HK-2 (cell line): ENCODE results near the gene GPR87.

Experiments used
- DNase-seq: peaks from one replicate; pipeline ENCODE4 v3.0.0-alpha.2; 2018; ENCODE audit not compliant: unreplicated experiment

The GPR87 gene

GRCh38 chr3:151316267-151316991 is at the start of gene GPR87:
Gene GPR87, minus strand, starts transcription at chr3:151316820. Its CDS starts 16,720 bp downstream, at chr3:151300100.
- peak; percentile 26 for DNase-seq

GRCh38 chr3:151362751-151363174 is 46.1 kb upstream of the GPR87 start:
- no peak for DNase-seq

DNA sequence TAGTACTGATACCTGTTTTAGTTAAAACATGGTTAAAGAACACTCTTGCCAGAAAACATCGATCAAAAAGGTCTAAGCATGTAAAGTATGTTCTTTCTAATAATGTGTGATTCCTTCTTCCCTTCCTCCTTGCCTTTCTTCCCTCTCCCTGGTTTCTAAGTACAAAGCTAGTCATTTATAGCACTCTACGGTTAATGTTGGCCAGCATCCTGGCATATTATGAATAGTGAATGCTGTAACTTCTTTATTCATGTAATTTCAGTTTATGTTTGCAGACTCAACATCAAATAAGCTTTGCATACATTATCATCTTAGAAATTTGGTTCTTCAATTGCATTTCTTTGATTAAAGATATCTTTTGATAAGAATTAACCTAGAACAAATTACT is 40.8 kb upstream of the GPR87 start:
- no peak for DNase-seq

DNA sequence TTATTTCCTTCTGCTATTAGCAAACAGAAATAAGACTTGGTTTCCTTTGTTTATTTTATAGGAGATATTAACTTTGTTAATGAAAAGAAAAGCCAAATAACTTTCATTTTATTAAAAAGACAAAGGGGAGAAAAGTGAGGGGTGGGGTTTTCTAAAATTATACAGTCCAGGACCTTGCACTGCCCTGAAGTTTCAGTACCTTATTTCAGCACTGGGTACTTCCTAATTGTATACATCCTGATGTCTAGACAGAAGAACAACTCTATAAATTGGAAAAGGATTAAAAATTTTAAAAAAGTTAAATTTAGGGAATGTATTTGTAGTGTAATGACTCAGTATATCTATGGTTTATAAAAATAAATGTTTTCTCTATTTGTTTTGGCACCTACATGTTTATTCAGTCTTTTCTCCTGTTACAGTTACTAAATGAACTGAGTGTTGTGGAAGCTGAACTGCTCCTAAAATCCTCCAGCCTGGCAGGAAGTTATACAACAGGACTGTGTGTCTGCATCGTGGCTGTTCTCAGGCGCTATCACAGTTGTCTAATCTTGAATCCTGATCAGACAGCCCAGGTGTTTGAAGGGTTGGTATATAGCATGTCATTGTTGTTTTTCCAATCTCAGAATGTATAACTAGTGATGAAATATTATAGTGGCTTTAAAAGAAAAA is 40.3 kb upstream of the GPR87 start:
- DNase-seq = no peak

DNA sequence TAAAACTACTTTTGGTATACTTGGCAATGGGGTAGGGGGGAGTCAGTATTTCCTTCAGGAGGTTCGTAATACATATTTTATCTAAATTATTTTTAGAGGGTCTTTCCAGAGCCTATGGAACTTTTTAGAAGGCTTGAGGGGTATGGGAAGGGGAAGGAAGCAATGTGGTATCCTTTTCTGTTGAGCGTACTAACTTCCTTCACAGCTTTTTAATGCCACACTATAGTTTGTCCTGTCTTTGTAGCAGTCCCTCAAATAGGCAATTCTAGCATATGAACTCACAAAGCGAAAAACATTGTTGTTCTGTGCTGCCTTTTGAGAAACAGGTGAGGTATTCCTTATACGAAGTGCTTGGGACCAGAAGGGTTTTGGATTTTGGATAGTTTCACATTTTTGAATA is 35.0 kb upstream of the GPR87 start:
- no peak for DNase-seq

DNA sequence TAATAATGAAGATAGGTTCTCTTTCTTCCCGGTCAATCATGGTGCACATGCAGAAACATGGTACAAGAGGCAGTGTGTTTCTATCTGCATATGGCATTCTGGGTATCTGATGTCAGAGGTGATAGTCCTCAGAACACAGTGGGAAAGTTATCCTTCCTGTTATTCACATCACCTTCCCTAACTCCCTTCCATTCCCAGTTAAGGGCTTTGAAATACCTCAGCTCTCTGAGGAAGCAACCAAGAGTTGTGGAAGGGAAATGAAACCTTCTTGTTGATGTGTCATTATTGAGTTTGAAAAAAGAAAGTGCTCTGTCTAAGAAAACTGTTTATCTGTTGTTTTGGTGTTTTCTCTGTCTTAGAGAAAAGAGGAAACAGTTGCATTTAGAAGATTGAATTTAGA is 34.6 kb upstream of the GPR87 start:
- no peak for DNase-seq

DNA sequence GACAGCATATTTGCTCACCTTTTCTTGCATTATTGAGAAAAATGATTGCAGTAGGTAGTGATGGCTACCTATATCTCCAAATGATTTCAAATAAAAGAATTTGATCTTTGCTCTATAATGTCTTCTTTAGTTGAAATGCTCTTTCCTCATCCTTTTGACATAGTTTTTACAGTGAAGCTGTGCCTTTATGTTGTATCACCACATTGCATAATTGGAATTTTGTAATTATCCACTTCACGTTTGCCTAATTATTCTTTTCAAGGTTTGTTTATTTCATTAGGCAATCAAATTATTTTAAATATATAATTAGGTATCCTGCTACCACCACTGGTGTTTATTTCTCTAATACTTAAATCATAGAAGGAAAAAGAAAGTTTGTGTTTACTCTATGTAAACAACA is 34.0 kb upstream of the GPR87 start:
- no peak for DNase-seq

DNA sequence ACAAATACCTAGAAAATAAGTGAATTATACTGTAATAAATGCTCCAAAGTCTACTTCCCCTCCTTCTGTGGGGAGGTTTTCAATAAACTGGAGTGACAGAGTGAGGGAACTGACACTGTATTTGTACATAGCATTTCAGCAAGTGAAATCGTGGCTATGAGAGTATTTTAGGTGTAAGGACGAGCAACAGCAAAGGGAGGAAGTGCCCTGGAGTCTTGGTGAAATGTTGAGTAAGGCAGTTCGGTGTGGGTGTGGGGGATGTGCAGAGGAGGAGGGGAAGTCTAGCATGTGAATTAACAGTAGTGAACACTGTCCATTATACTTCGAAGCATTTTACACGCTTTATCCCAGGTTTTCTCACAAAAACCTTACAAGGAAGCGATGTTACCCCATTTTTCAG is 30.8 kb upstream of the GPR87 start:
- DNase-seq = no peak

- no peak for DNase-seq
Observed at GRCh38 chr3:151346292-151346691, 29.7 kb upstream of the GPR87 start.

GRCh38 chr3:151345859-151346258 is 29.2 kb upstream of the GPR87 start:
- DNase-seq = no peak

DNA sequence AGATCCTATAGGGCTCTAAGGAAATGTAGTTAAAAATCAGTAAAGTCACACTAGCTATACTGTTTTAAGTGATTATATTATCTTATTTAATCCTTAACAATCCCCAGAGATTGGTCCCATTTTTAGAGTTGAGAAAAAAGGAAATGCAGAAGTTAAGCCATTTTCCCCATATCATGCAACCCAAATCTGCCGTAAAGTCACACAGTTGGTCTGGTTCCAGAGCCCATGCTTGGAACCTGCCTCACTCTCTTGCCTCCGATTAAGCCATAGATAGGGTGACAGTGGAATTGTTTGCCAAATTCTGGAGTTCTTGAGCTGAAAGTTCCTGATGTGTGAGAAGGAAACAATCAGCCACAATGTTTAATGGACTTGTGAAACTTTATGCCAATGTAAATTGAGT is 15.1 kb upstream of the GPR87 start:
- DNase-seq = no peak

- no peak for DNase-seq
Observed at GRCh38 chr3:151330899-151331298, 14.3 kb upstream of the GPR87 start.

DNA sequence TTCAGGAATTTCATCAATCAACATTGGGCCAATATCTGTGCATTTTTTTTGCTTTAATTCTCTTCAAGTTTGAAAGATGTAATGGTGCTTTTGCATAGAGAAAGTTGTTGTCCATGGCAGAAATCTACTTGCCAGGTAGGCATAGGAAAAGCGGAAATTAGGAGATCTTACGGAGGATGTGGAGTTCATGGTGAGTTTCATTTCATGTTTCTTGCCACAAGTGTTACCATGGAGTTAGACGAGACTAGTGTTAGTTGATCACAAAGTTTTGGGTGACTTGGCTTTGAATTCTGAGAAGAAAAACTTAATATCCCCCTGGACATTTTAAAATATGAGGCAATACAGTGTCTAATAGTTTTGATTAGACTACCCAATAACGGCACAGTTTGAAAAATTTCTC is 13.8 kb upstream of the GPR87 start:
- DNase-seq = no peak

GRCh38 chr3:151329363-151329762 is 12.7 kb upstream of the GPR87 start, which contains the start of gene P2RY13:
Gene P2RY13, minus strand, starts transcription at chr3:151329549. Its CDS starts 21 bp downstream, at chr3:151329528.
- DNase-seq = no peak

- no peak for DNase-seq
Observed at GRCh38 chr3:151328298-151328995, 11.8 kb upstream of the GPR87 start.

DNA sequence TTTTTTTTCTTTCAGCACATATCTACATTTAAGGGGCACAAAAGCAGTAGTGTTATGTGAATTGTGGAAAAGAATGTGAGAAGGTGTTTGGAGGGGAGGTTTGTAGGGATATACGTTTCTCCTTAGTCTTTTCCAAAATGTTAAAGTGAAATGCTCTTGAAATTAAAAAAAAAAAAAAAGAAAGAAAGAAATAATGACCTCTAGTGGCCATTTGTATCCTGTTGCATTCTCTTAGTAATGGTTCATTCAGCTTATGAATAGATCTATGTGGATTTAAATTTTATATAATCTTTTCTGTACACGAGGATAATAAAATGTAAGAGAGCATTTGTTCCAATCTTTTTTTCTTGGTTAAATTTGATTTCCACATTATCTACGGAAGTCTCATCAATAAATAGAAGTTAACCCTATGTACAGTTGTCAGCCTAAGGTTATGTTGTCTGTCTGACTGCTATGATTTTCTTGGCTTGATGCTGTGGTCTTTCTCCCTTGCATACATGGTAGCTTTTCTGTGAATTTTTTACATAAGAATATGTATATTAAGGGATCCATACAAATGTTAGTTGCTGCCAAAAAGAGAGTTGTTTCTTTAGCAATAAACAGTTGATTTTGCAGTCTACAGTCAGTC is 11.1 kb upstream of the GPR87 start:
- no peak for DNase-seq

GRCh38 chr3:151322511-151322910 is 5.9 kb upstream of the GPR87 start:
- DNase-seq = no peak

GRCh38 chr3:151321526-151321925 is 4.9 kb upstream of the GPR87 start:
- DNase-seq = no peak

DNA sequence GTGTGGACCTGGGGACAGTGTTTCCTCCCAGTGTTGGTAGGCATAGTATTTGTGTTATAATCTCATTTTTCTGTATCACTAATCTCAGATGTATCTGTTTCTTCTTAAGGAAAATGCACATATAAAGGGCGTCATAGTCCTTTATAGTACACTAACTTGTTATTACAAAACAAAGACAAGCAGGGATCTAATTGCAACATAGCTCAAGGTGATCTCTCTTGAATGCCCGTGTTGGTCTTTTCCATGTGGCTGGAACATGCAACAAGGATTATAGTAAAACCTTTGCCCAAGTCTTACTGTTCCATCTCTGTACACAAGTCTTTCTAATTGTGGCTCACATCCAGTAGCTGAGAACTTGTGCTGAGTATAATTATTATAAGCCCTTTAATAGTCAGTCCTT is 3.5 kb upstream of the GPR87 start:
- no peak for DNase-seq

GRCh38 chr3:151319628-151320027 is 3.0 kb upstream of the GPR87 start:
- DNase-seq = no peak

- no peak for DNase-seq
Observed at GRCh38 chr3:151318991-151319390, 2.4 kb upstream of the GPR87 start.

GRCh38 chr3:151318313-151318712 is 1.7 kb upstream of the GPR87 start:
- no peak for DNase-seq
